NK-92 treated with Interleukin-12 subunit alpha and Interleukin-12 subunit beta, amount 100 ng/mL, for 24 hours (cell line): ENCODE results near the gene ZNF511.
"Not testable (repeated sequence)": the region's sequence is repeated elsewhere in the genome, so short reads cannot be mapped to it uniquely, and the experiment has no call there.

ENCODE experiments used
- DNase-seq: peaks from one replicate; lab custom pipeline; 2025; lab: John Stamatoyannopoulos, UW

The ZNF511 gene, protein sequence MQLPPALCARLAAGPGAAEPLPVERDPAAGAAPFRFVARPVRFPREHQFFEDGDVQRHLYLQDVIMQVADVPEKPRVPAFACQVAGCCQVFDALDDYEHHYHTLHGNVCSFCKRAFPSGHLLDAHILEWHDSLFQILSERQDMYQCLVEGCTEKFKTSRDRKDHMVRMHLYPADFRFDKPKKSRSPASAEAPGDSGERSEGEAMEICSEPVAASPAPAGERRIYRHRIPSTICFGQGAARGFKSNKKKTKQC

DNA sequence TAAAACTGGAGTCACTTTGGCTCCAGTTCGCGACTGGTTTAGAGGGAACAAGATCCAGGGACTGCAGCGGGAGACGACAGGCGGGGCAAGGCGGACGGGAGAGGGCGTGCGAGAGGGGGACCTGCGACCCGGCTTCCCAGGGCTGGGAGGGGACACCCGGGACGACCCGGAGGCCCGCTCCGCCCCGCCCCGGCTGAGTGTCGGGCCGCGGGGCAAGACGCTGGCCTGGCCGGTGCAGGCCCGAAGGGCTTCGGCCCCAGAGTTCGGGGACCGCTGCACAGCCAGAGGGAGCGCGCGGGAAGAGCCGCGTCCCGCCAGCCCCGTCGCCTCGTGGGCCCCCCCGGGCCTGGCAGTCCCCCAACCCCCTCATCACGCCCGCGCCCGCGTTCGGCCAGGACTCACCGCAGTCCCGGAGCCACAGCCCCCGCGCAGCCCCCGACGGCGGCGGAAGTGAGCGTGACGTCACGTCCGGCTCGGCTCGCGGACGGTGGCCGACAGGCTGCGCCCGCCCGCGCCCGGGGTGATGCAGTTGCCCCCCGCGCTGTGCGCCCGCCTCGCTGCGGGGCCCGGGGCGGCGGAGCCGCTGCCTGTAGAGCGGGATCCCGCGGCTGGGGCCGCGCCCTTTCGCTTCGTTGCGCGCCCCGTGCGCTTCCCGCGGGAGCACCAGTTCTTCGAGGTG is at the start of gene ZNF511, which contains the start of gene TUBGCP2:
TSS of gene ZNF511 (plus strand) at position 494 of the 679 bp plus-strand sequence. CDS start at position 524, 30 bp downstream.
TSS of gene TUBGCP2 (minus strand) at position 452 of the 679 bp plus-strand sequence. CDS start 5,931 bp downstream, outside the sequence.
- peak; percentile 76 for DNase-seq

DNA sequence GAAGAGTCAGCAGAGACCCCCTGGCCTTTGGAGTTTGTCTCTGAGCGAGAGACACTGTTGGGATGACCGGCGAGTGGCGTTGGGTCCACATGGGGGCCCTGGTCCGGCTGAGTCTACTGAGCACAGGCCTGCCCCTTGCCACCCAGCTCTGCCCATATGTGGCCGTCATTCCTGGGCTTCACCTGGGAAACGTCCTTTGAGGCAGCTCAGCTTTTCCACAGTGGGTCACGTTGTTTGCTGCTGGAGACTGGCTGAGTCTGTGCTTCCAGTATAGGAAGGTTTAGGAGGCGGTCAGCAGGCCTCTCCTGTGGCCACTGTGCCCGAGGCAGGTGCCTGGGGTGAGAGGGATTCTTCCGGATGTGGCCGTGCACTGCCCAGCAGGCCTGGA is 49.1 kb upstream of the ZNF511 start:
- no peak for DNase-seq

DNA sequence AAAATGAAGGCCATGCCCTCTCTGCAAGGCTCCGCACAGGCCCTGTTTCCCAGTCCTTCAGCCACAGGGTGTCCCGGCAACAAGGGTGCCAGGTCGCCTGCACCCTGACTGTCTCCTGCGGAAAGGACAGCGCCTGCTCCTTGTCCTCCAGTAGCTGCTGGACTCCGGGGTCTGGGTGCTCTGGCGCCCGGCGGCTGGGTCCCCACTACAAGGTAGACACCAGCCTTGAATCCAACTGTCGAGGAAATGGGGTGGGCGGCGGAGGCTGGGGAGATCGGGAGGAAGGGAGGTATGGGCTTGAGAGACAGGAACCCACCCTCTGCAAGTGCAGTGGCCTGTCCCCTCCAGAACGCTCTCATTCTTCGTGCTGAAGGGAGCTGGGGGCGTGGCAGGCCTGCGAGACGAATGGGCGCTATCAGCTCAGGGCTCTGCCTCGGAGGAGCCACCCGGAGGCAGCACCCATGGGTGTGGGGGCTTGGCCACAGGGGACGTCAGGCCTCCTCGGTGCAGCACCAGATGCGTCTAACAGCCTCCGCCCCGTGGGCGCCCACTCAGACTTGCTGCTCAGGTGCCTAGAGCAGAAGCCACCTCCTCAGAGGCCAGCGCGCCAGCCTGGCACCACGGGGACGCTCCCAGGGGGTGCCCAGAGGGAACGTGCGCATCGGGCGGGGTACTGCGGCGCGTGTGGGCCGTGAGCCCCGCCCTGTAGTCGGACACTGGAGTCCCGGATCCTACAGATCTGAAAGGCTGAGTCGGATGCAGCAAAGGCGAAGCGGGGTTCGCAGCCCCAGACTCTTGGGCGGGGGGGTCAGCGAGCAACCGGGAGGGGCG is 47.6 kb upstream of the ZNF511 start:
- DNase-seq: no peak

DNA sequence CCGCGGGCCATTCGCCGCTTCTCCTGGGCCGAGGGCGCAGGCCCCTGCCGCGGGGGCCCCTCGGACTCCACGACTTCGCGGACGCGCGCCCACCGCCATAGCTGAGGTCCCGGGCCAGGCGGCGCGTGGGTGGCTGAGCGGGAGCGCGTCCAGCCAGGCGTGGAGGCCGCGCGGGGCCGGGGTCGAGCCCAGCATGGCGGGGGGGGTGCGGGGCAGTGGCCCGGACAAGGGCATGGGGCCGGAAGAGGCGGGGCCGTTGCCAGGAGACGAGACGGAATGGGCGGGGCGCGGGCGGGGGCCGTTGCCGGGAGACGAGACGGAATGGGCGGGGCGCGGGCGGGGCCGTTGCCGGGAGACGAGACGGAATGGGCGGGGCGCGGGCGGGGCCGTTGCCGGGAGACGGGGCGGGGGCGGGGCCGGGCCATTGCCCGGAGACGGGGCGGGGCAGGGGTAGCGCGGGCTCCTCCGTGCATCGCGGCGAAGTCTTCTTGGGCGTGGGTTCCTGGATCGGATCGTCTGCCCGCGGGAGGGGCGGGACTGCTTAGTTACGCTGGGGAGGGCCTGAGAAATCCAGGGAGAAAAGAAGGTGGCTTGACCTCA is 46.9 kb upstream of the ZNF511 start:
- DNase-seq: peak; percentile 50

DNA sequence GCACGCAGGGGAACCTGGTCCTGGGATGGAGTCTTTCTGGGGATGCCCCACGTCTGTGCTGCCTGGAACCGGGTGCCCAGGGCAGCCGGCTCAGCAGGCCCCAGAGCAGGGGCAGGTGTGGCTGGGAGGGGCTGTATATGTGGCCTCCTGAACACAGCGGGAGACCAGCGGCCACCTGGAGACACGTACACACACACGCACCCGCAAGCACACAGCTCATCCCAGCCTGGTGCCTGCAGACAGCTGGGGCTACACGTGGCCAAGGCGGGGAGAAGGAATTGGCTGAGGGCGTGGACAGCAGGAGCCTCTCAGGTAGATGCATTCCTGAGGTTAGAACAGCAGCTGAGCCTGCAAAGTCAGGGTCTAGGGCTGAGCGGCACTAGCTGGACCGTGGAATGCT is 46.0 kb upstream of the ZNF511 start:
- no peak for DNase-seq

DNA sequence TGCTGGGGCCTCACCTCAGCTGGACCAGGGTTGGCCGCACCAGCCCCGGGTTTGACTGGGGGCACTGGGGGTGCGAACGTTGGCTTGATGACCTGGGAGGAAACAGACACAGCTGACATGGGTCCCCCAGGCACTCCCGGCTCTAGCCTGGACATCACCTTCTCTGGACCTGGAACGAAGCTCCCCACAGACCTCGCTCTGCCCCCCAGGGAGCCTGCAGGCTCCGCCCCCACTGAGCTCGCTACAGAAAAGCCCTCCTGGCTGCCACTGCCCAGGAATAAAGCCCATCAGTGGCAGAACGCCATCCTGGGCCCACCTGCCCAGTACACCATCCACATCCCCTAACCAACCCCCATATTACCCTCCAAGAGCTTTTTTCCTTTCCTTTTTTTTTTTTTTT is 45.0 kb upstream of the ZNF511 start:
- no peak for DNase-seq

DNA sequence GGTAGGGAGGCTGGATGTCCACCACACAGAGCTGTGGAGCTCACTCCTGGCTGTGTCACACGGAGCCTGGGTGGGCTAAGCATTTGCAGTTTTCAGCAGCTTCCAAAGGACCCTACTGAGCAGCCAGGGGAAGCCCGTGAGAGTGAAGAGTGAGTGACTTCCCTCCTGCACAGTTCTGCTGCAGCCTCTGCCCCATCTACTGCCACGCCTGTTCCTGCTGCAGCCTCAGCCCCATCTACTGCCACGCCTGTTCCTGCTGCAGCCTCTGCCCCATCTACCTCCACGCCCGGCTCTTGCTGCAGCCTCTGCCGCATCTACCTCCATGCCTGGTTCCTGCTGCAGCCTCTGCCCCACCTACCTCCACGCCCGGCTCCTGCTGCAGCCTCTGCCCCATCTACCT is 44.3 kb upstream of the ZNF511 start:
- DNase-seq: no peak

DNA sequence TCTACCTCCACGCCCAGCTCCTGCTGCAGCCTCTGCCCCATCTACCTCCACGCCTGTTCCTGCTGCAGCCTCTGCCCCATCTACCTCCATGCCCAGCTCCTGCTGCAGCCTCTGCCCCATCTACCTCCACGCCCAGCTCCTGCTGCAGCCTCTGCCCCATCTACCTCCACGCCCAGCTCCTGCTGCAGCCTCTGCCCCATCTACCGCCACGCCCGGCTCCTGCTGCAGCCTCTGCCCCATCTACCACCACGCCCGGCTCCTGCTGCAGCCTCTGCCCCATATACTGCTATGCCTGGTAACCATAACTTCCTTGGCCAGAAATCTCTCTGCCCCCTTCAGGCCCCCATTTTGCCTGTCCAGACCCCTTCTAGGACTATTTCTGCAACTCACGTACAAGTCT is 43.7 kb upstream of the ZNF511 start:
- not testable (repeated sequence) for DNase-seq

DNA sequence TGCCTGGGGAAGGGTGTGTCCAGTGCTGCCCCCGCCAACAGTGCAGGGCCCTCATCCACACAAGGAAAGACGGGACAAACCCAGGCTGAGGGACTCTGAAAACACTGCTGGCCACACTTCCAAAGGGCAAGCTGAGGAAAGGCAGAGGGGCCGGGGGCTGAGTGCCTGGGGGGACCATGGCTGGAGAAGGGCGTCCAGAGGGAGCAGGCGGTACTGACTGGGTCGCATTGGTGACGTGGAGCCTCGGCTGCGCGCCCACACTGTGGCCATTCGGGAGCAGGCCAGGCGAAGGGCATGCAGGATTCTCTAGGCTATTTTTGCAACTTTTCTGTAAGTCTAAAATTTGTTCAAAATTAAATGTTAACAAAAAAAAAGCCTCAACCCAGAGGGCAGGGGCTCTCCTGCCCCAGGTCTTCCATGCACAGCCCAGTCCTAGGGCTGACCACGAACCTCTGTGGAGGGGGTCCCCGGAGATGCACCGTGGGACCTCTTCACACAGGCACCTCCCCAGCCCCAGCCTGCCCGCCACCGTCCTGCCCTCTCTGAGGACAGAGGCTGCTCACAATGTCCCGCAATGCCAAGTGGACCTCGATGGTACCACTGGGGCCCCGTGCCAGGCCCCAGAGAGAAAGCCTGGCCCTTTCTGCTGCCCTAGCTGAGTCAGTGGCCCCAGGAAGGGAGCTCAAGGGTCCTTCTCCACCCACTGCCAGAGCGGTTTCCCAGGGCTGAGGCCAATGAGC is 42.5 kb upstream of the ZNF511 start:
- DNase-seq: no peak

DNA sequence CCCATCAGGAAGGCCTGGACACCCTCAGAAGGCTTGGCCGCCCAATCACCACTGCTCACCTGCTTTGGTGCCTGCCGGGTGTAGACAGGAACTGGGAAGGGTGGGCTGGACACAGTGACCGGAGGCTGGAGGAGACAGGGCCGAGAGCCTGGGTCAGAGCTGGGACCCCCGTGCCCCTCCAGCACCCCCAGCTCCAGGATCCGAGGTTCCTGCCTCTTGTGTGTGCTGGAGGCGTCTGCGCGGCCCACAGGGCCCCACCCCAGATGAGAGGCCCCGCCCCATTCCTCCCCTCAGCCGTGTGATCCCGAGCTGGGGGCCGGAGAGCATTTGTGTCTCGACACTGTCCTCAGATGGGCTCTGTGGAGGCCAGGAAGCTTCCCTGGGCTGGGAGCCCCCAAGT is 41.4 kb upstream of the ZNF511 start:
- DNase-seq: no peak

DNA sequence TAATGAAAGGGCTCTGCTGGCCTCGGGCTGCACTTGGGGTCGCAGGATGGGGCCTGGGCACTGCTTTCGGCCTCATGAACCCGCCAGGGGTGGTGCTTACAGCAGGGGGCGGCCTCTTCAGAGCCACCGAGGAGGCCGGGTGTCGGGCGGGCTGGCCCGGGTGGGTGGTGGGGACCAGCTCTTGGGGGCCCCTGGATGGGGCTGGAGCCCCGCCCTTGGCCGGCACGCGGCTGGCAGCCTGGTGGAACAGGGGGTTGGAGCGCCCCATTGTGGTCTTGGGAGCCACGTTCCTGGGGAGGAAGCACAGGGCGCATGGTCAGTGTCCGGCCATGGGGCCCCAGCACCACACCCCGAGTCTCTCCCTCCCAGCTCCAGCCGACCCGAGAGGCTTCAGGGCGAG is 40.9 kb upstream of the ZNF511 start:
- DNase-seq: no peak

DNA sequence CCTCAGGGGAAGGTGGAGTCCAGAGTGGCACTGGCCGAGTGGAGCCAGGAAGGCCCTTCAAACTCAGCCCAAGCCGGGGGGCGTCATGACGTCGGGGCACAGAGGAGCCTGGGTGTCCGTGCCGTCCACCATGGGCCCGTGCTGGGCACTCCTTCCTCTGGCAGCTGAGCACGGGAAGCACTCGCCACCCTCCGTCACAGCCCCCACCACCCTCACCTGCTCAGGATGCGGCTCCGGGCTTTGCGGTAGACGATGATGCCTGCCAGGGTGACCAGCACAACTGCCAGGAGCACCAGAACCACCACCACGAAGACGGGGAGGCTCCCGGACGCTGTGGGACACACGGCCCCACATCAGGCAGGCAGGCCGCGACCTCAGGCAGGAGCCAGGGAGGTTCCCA is 40.2 kb upstream of the ZNF511 start:
- no peak for DNase-seq

DNA sequence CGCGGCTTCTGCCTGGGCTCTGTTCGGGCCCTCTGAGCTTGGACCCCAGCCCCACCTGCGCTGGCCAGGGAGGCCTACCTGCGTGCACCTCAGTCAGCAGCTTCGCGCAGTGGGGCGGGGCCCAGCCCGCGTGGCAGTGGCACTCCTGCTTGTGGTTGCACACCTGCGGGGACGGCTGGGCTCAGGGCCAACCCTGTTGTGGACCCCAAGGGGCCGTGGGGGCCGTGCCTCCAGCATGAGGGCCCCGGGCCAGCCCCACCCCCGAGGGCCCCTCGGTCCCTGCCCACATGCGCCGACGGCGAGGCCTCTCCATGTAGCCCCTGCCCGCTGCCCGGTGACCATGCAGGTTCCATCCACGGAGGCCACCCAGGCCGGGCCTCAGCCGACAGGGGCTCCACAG is 39.3 kb upstream of the ZNF511 start:
- no peak for DNase-seq

DNA sequence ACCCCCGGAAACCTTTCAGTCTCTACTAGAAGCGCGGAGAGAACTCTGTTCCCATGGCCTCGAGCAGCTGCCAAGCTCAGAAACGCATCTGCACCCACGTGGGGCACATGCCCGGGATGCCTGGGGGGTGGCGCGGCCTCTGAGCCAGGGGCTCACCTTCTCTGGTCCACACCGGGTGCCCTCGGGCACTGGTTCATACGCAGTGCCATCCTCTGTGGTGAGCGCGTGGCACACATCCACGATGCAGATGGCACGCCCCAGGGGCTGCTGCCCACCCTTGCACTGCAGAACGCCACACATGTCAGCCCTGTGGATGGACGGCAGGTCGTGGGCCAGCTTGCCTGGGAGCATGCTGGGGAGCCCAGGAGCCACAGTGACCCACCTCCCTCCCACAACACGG is 38.5 kb upstream of the ZNF511 start:
- no peak for DNase-seq

DNA sequence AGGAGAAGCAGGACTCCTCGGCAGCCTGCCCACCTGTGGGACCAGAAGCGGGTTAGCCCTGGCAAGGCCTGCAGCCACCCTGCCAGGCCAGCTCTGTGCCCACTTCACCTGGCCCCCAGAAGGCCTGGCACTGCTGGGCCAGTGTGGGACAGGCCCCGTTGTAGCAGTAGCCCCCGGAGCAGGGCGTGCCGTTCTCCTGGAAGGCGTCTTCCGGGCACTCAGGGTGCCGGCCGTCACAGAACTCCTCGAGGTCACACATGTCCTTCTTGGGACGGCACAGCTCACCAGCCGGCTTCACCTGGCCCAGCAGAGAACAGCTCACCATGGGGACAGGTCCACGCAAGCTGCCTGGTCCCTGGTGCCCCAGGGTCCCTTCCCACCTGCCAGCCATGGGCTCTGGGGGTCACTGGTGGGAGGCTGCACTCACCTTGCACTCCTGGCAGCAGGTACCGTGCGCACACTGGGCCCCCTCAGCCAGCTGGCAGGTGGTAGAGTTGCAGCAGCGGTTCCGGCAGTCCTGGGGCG is 37.9 kb upstream of the ZNF511 start:
- DNase-seq: no peak

DNA sequence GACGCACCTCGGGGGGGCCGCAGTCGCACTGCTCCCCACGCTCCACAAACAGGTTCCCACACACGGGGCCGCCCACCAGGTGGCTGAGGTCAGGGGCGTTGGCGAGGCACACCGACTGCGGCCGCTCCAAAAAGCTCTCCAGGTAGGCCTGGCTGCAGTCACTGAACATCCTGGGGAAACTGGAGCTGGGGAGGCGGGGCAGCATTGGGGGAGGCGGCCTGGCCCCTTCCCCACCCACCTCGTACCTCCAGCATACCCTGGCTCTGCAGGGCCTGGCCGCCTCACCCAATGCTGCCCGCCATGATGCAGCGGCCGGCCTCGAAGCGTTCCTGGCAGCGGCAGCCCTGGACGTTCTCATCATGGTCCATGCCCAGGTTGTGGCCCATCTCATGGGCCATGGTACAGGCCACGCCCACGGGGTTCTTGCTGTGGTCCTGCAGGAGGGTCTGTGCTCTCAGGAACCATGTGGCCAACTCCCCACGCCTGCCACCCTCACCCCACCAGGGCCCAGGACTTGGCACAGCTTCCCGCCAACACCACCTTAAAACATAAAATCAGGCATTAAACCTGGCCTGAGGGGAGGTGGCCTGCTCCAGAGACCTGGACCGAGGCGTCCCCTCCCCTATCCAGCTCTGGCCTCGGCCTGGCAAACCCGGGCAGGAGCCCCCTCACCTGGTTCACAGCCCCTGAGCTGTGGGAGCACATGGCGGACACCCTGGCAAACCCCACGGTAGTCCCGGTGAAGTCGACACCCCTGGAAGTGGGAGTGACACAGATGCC is 37.0 kb upstream of the ZNF511 start:
- DNase-seq: no peak

DNA sequence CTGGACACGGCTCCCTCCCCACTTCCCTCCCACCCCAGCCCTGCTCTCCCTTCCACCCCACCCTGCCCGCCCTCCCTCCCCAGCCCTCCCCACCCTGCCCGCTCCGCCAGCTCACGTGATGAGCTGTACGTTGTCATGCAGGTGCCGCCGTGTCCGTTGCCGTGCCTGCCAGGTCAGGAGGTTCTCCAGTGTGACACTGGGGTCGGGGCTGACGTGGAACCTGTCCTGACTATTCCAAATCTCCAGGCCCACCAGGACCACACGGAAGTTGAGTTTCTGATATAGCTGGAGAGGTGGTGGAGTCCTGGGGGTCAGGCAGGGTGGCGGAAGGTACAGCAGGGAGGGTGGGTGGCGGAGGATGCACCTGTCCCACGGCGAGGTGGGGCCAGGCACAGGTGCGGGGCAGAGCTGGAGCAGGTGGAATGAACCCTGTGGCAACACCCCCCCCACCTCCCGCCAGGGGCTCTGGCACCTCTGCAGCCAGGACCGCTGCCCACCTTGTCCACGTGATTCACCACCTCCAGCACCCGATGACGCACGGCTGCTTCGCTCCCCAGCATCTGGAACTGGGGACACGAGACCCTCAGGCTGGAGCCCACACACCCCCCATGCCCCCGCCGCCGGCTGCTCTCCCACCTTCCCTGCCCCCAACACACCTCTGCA is 36.3 kb upstream of the ZNF511 start:
- no peak for DNase-seq

DNA sequence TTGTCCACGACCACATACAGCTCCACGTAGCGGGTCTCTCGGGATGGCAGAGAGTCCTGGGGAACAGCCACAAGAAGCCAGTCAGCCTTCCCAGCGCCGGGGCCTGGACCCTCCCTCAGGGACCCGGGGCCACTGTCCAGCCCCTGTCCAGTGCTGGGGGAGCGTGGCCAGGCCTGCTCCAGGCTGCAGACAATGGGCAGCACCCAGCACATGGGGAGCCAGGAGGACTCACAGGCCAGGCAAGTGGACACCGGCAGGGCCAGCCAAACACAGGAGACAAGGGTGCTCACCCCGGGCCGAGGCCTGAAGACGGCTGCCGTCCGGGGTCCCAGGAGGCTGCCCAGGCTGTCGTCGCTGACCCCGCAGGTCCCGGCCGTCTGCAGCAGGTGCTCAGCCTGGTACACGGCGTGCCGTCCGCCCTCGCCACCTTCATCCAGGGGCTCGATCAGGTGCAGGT is 35.7 kb upstream of the ZNF511 start:
- no peak for DNase-seq

DNA sequence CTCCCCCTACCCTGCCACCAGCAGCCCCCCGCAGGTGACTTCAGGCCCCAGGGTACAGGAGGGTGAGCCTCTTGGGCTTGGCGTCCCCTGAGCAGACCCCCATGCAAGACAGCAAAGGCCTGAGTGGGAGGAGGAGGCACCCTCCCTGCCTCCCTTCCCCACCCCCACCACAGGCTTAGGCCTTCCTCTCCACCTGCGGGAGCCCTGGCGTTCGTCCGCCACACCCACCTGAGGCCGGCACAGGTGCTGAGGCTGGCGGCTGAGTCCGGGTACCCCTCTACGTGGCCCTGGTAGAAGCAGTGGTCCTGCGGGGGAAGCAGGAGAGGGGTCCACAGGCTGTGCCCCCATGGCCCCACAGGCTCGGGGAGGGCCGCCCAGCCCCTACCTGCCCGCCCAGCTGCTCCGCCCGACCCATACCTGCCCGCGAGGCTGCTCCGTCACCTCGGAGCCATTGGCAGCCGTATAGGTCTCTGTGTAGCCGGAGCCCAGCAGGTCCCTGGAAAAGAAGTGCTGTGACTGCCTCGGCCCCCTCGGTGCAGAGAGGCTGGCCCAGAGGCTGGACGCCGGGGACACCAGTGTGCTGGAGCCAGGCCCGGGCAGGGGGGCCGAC is 35.1 kb upstream of the ZNF511 start:
- DNase-seq: no peak
